Measurements from ENCODE around the gene TMUB1. TPM values are rescaled to one million over a fixed set of nuclear protein-coding genes. Genes with fewer than 3 reads are reported as not detected.

The TMUB1 gene
- total RNA-seq, 1 donor from 2014 or later = 55.3 TPM

- Mint-ChIP-seq H3K27me3 (ENCODE audit: insufficient read depth) (peaks cover 3% of the 10 kb centered on the region), H3K36me3 (ENCODE audit: low read depth) (no peaks in the 10 kb centered on the region), H3K4me3 (no peak overlapping the region), H3K4me1 (ENCODE audit: low read depth) (no peaks in the 10 kb centered on the region), H3K27ac (no peak overlapping the region), H3K9me3 (no peaks in the 10 kb centered on the region)
- intact Hi-C loops (cut with micrococcal nuclease) = no loop called here
- no peak for DNase-seq (ENCODE audit: low spot score)
Observed at GRCh38 chr7:151104411-151105235, 21.3 kb upstream of the TMUB1 start.

GRCh38 chr7:151103973-151104372 lies 20.7 kb upstream of the TMUB1 start:
- H3K4me3 Mint-ChIP-seq = no peak overlapping the region
- no peak overlapping the region for H3K27ac Mint-ChIP-seq
- H3K36me3 Mint-ChIP-seq (ENCODE audit: low read depth) = no peaks in the 10 kb centered on the region
- H3K27me3 Mint-ChIP-seq (ENCODE audit: insufficient read depth) = peaks cover 3% of the 10 kb centered on the region
- H3K9me3 Mint-ChIP-seq = no peaks in the 10 kb centered on the region
- DNase-seq (ENCODE audit: low spot score) = no peak
- intact Hi-C loops (cut with micrococcal nuclease) = no loop called here
- no peaks in the 10 kb centered on the region for H3K4me1 Mint-ChIP-seq (ENCODE audit: low read depth)

- no peak overlapping the region for H3K27ac Mint-ChIP-seq
- no peaks in the 10 kb centered on the region for H3K36me3 Mint-ChIP-seq (ENCODE audit: low read depth)
- no peak for DNase-seq (ENCODE audit: low spot score)
- intact Hi-C loops (cut with micrococcal nuclease) = no loop called here
- H3K9me3 Mint-ChIP-seq = no peaks in the 10 kb centered on the region
- peaks cover 3% of the 10 kb centered on the region for H3K27me3 Mint-ChIP-seq (ENCODE audit: insufficient read depth)
- H3K4me3 Mint-ChIP-seq = no peak overlapping the region
- no peaks in the 10 kb centered on the region for H3K4me1 Mint-ChIP-seq (ENCODE audit: low read depth)
Observed at GRCh38 chr7:151102991-151103390, 19.7 kb upstream of the TMUB1 start.

GRCh38 chr7:151101621-151102396 lies 18.5 kb upstream of the TMUB1 start:
- intact Hi-C loops (cut with micrococcal nuclease) = no loop called here
- DNase-seq (ENCODE audit: low spot score) = no peak
- no peaks in the 10 kb centered on the region for H3K9me3 Mint-ChIP-seq
- H3K36me3 Mint-ChIP-seq (ENCODE audit: low read depth) = no peaks in the 10 kb centered on the region
- no peak overlapping the region for H3K27ac Mint-ChIP-seq
- no peaks in the 10 kb centered on the region for H3K4me1 Mint-ChIP-seq (ENCODE audit: low read depth)
- H3K4me3 Mint-ChIP-seq = no peak overlapping the region
- peaks cover 3% of the 10 kb centered on the region for H3K27me3 Mint-ChIP-seq (ENCODE audit: insufficient read depth)

GRCh38 chr7:151100921-151101320 lies 17.6 kb upstream of the TMUB1 start:
- intact Hi-C loops (cut with micrococcal nuclease) = no loop called here
- Mint-ChIP-seq H3K4me1 (ENCODE audit: low read depth) (no peaks in the 10 kb centered on the region), H3K9me3 (no peaks in the 10 kb centered on the region), H3K27me3 (ENCODE audit: insufficient read depth) (peaks cover 2% of the 10 kb centered on the region), H3K36me3 (ENCODE audit: low read depth) (no peaks in the 10 kb centered on the region), H3K4me3 (no peak overlapping the region), H3K27ac (no peak overlapping the region)
- no peak for DNase-seq (ENCODE audit: low spot score)

- no peak for DNase-seq (ENCODE audit: low spot score)
- no peaks in the 10 kb centered on the region for H3K36me3 Mint-ChIP-seq (ENCODE audit: low read depth)
- H3K27me3 Mint-ChIP-seq (ENCODE audit: insufficient read depth) = no peaks in the 10 kb centered on the region
- H3K4me3 Mint-ChIP-seq = no peak overlapping the region
- H3K9me3 Mint-ChIP-seq = no peaks in the 10 kb centered on the region
- no peak overlapping the region for H3K27ac Mint-ChIP-seq
- intact Hi-C loops (cut with micrococcal nuclease) = no loop called here
- no peaks in the 10 kb centered on the region for H3K4me1 Mint-ChIP-seq (ENCODE audit: low read depth)
Observed at GRCh38 chr7:151099486-151100211, 16.4 kb upstream of the TMUB1 start.

GRCh38 chr7:151095828-151096475 lies 12.7 kb upstream of the TMUB1 start:
- H3K4me3 Mint-ChIP-seq = no peak overlapping the region
- H3K27me3 Mint-ChIP-seq (ENCODE audit: insufficient read depth) = no peaks in the 10 kb centered on the region
- H3K4me1 Mint-ChIP-seq (ENCODE audit: low read depth) = peaks cover 9% of the 10 kb centered on the region
- no peaks in the 10 kb centered on the region for H3K36me3 Mint-ChIP-seq (ENCODE audit: low read depth)
- H3K9me3 Mint-ChIP-seq = no peaks in the 10 kb centered on the region
- intact Hi-C loops (cut with micrococcal nuclease) = no loop called here
- DNase-seq (ENCODE audit: low spot score) = no peak
- H3K27ac Mint-ChIP-seq = no peak overlapping the region

GRCh38 chr7:151095123-151095797 lies 12.0 kb upstream of the TMUB1 start:
- no peaks in the 10 kb centered on the region for H3K27me3 Mint-ChIP-seq (ENCODE audit: insufficient read depth)
- H3K27ac Mint-ChIP-seq = no peak overlapping the region
- DNase-seq (ENCODE audit: low spot score) = no peak
- intact Hi-C loops (cut with micrococcal nuclease) = no loop called here
- peaks cover 9% of the 10 kb centered on the region for H3K4me1 Mint-ChIP-seq (ENCODE audit: low read depth)
- H3K4me3 Mint-ChIP-seq = no peak overlapping the region
- H3K9me3 Mint-ChIP-seq = no peaks in the 10 kb centered on the region
- no peaks in the 10 kb centered on the region for H3K36me3 Mint-ChIP-seq (ENCODE audit: low read depth)

GRCh38 chr7:151094675-151095074 lies 11.4 kb upstream of the TMUB1 start:
- no peak for DNase-seq (ENCODE audit: low spot score)
- no peaks in the 10 kb centered on the region for H3K9me3 Mint-ChIP-seq
- no peak overlapping the region for H3K4me3 Mint-ChIP-seq
- H3K36me3 Mint-ChIP-seq (ENCODE audit: low read depth) = no peaks in the 10 kb centered on the region
- peaks cover 9% of the 10 kb centered on the region for H3K4me1 Mint-ChIP-seq (ENCODE audit: low read depth)
- no peaks in the 10 kb centered on the region for H3K27me3 Mint-ChIP-seq (ENCODE audit: insufficient read depth)
- no peak overlapping the region for H3K27ac Mint-ChIP-seq
- intact Hi-C loops (cut with micrococcal nuclease) = no loop called here

GRCh38 chr7:151093748-151094147 lies 10.5 kb upstream of the TMUB1 start:
- Mint-ChIP-seq H3K9me3 (no peaks in the 10 kb centered on the region), H3K27me3 (ENCODE audit: insufficient read depth) (peaks cover 3% of the 10 kb centered on the region), H3K4me1 (ENCODE audit: low read depth) (peaks cover 16% of the 10 kb centered on the region), H3K4me3 (no peak overlapping the region), H3K36me3 (ENCODE audit: low read depth) (peaks cover 3% of the 10 kb centered on the region), H3K27ac (no peak overlapping the region)
- DNase-seq (ENCODE audit: low spot score) = no peak
- intact Hi-C loops (cut with micrococcal nuclease) = no loop called here

GRCh38 chr7:151091988-151092387 lies 8.7 kb upstream of the TMUB1 start:
- Mint-ChIP-seq H3K4me1 (ENCODE audit: low read depth) (peaks cover 16% of the 10 kb centered on the region), H3K9me3 (no peaks in the 10 kb centered on the region), H3K36me3 (ENCODE audit: low read depth) (peaks cover 5% of the 10 kb centered on the region), H3K27me3 (ENCODE audit: insufficient read depth) (peaks cover 8% of the 10 kb centered on the region), H3K27ac (no peak overlapping the region), H3K4me3 (no peak overlapping the region)
- intact Hi-C loops (cut with micrococcal nuclease) = no loop called here
- no peak for DNase-seq (ENCODE audit: low spot score)

- peaks cover 8% of the 10 kb centered on the region for H3K27me3 Mint-ChIP-seq (ENCODE audit: insufficient read depth)
- intact Hi-C loops (cut with micrococcal nuclease) = no loop called here
- no peak overlapping the region for H3K27ac Mint-ChIP-seq
- no peak for DNase-seq (ENCODE audit: low spot score)
- H3K9me3 Mint-ChIP-seq = no peaks in the 10 kb centered on the region
- peaks cover 5% of the 10 kb centered on the region for H3K36me3 Mint-ChIP-seq (ENCODE audit: low read depth)
- peaks cover 16% of the 10 kb centered on the region for H3K4me1 Mint-ChIP-seq (ENCODE audit: low read depth)
- H3K4me3 Mint-ChIP-seq = no peak overlapping the region
Observed at GRCh38 chr7:151091431-151091830, 8.1 kb upstream of the TMUB1 start.

Data from activated T-helper 1 cell treated with anti-CD3 and anti-CD28 coated beads, Interleukin-12 subunit alpha, Interleukin-12 subunit beta, Interleukin-2, Interleukin-4 antibody, amounts not matched to agents 30 ng/mL and 10 ng/mL and 1 ng/mL, durations not matched to agents 14 hours and 24 hours and 36 hours (primary cell).